DMS 273 treated with DMSO at 0.1 percent for 48 hours (cell line): ENCODE results near the gene ROR2.

Experiments used
- DNase-seq: peaks from one replicate; lab custom pipeline; 2025; lab: John Stamatoyannopoulos, UW

Gene ROR2

GRCh38 chr9:91775011-91775707 lies 174.9 kb downstream of the ROR2 start:
- peak; percentile 91 for DNase-seq

DNA sequence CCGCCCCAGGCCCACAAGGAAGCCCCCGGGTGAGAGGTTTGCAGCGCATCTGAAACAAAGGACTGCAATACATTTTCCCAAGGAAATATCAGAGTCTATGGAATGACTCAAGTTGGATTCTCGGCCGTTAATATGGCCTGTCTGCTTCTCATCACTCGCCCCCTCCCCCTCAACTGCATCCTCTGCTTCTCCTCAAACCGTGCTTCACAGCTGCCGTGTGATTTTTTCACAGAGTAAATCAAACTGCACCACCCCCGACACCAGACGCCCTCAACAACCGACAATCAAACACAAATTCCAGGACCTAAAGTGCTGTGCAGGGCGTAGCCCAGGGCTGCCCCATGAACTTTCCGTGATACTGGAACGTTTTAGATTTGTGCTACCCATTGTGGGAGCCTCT lies 176.9 kb downstream of the ROR2 start:
- no peak for DNase-seq

GRCh38 chr9:91771864-91772263 lies 178.2 kb downstream of the ROR2 start:
- DNase-seq: no peak

- DNase-seq: peak; percentile 48
These were observed 179.0 kb downstream of the ROR2 start for GRCh38 chr9:91771027-91771426.

GRCh38 chr9:91770229-91770628 lies 179.8 kb downstream of the ROR2 start:
- DNase-seq: no peak

DNA sequence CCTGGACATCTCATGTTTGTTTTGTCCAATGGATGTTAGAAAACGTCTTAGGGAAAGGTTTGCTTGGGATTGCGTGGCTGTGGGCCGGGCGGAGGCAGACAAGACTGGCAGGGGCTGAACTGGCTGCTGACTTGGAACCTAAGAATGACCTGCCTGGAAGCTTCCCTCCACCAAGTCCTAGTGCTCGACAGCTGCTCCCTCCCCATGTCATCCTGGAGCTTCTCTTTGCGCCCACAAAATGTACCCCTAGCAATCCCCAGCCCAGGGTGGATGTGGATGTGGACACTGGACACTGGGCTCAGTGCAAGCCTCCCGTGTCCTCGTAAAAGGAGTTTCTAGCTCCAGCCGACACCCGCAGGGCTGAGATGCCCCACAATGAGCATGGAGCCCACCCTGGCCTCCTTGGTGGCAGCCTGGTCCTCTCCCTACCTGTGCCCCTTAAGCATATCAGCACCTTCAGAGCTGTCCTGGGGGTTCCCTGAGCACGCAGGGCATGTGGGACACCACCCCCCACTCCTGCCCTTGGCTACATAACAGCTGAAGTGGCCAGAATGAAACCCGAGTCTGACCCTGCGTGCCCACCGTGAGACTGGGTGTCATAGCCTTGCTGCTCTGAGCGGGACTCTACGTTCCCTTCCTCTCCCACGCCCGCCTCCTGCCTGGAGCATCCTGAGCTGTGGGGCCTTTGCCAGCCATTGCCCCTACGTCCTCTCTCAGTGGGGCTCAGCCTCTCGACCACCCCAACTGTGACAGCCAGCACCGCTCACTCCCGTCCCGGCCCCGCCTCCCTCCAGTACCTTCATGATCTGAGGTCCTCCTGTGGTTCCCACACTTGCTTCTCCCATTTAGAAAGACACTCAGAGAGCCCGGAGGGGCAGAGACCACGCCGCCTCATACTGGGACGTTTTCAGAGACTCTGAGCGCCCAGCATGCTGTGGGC lies 180.8 kb downstream of the ROR2 start:
- no peak for DNase-seq

DNA sequence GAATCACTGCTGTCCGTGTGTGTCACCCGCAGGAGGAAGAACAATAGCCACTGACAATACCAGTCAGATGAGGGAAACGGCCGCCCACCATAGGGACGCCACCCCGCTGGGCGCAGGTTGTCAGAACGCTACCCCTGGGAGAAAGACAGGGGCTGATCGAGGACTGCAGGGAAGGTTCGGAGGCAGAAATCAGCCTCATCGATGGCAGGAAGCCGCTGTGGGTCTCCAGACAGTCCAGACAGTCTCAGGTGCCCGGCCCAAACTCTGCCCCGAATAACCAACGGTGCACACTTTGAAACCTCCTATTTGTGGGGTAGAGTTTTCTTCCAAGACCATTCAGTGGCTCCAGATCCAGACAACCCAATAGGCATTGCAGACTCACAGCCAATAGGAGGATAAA lies 181.5 kb downstream of the ROR2 start:
- DNase-seq: no peak

GRCh38 chr9:91766315-91767069 lies 183.5 kb downstream of the ROR2 start:
- DNase-seq: no peak

DNA sequence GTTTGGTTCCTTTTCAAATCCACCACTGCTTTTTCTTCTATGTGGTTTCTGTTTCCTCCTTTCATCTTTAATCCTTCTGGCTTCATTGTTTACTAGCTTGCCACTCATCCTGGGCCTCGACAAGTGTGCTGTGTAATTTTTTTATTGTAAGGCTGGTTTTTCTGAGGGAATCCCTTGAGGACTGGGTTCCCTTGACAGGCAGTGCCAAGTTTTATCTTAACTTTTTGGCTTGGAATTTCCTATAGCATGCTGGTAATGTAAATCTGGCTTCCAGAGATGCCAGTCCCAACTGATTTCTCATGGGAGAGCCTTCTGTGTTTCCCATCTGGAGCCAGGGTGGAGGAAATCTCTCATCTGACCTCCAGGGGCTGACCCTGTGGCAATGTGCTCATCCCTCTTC lies 184.7 kb downstream of the ROR2 start:
- DNase-seq: no peak

- no peak for DNase-seq
These were observed 185.4 kb downstream of the ROR2 start for GRCh38 chr9:91764661-91765060.

- no peak for DNase-seq
These were observed 188.7 kb downstream of the ROR2 start for GRCh38 chr9:91761362-91761761.

DNA sequence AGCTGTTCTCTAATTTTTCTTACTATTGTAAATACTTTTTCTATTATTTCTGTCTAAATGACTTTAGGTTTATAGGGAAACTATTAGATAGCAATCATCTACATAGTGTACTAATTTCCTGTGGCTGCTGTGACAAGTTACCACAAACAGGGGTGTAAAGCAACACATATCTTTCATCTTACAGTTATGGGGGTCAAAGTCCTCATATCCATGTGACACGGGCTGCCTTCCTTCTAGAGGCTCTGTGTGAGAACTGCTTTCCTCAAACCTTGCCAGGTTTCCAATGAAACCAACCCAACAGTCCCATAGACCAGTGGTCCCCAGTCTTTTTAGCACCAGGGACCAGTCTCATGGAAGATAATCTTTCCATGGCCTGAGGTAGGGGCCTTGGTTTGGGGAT lies 189.1 kb downstream of the ROR2 start:
- no peak for DNase-seq

GRCh38 chr9:91758491-91758981 lies 191.5 kb downstream of the ROR2 start:
- no peak for DNase-seq

- DNase-seq: no peak
These were observed 192.2 kb downstream of the ROR2 start for GRCh38 chr9:91757782-91758181.

DNA sequence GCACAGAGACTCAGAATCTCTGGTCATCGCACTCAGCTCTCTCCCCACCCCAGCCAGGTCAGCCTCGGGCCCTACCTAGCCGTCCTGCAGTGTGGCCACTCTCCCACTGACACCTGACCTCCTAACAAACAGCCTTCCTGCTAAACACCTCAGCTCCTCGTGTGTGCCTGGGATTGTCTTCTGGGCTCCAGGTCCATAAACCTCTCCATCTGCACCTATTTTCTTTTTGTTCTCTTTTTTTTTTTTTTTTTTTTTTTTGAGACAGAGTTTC lies 193.6 kb downstream of the ROR2 start:
- DNase-seq: no peak

DNA sequence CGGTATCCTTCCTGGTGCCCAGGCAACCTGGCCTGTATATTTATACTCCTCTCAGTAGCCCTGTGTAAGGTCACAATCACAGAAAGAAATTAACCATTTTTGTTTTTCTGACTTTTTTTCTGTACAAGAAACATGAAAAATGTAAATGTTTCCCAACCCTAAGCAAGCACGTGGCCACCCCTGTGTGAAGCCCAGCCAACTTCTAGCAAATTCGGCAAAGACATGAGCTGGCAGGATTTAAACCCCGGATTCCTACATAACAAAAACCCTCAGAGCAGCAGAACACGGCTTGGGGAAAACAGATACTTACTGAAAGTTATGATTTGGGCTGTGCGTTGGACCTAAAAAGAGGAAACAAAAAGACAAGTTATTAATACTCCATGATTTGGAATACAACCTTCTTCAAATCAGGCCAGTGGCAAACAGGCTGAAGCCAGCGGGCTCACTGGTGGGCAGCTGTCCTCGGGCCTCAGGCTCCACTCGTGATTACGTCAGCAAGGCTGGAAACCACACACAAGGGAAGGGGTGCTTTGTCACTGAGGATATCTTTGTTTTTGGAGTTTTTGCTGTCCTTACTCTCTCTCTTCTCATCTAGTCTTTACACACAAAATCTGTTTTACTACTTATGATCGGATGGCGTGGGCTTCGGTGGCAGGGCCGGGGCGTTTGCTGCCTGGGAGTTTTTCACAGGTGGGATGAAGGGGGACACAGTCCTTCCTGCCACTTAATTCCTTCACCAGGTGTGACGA lies 194.1 kb downstream of the ROR2 start:
- no peak for DNase-seq

DNA sequence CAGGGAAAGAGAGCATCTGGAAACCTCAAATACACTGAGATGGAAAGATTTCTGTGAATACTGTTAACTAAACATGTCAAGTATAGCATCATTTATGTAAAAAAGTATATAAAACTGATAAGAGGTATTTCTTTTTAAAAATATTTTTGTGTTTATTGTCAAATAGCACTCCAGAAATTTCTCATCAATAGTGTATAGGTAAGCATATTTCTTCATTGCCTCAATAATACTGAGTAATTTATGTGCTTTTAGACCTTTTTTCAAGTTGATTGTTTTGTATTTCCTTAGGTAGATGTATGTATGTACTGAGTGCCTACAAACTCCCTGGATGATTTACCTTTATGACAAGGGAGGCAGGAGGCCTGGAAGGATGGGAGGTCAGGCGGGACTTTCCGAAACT lies 196.3 kb downstream of the ROR2 start:
- no peak for DNase-seq

DNA sequence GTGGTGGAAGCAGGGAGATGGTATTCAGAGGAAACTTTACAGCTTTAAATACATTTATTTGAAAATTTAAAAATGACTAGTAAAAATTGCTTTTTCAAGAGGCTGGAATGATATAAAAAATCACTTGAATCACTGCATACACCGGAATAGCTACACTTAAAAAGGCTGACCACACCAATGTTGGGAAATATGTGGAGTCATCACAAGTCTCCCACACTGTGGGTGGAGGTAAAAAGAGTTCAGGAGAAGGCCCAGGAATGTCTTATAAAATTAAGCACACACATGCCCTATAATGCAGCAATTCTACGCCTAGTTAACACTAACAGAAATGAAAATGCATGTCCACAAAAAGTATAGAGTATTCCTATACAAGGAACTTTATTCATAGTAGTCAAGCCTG lies 198.1 kb downstream of the ROR2 start:
- no peak for DNase-seq

DNA sequence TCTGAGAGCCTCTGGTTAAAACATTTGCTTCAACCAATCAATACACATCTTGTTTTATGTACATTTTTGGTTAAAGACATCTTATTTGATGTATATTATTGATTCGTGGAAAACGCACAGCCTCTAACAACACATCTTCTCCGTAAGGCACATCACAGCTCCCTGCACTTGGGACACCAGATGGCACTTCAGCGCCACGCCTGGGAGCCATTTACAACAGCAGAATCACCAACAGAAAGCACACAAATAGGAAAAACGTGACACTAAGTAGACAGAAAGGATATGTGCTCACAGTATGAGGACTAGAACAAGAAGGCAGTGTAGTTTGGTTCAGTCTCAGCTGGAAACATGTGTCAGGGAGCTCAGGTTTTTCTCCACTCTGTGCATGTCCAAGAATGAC lies 199.7 kb downstream of the ROR2 start:
- peak; percentile 42 for DNase-seq

- DNase-seq: peak; percentile 66
These were observed 203.1 kb downstream of the ROR2 start for GRCh38 chr9:91746904-91747303.

DNA sequence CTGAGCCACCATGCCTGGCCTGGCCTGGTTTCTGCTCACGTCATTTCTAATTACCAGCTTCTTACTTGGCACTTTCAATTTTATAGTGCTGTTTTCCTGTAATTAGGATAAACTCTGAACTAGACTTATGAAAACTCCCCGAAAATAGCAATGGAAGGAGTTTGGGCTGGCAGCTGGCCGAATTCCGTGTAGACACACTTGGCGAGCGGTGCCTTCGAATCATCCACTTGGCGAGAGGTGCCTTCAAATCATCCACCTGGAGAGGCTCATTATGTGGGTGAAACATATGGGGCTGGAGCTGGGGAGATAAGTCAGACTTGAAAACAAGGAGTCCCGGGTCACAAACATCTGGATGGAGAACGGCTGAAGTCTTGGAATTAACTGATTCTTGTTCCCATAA lies 203.7 kb downstream of the ROR2 start:
- peak; percentile 56 for DNase-seq

DNA sequence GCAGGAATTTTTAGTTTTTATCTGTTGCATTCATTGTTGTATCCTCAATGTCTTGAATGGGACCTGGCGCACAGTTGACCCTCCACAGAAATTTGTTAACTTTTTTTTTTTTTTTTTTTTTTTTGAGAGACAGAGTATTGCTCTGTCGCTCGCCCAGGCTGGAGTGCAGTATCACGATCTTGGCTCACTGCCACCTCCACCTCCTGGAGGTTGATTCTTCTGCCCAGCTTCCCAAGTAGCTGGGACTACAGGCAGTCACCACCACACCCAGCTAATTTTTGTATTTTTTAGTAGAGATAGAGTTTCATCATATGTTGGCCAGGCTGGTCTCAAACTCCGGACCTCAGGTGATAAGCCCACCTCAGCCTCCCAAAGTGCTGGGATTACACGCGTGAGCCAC lies 205.9 kb downstream of the ROR2 start:
- DNase-seq: no peak
